Subcutaneous adipose tissue (tissue), 4 donors: Measurements from ENCODE around the gene UNG. TPM values are rescaled to one million over a fixed set of nuclear protein-coding genes. Genes with fewer than 3 reads are reported as not detected.

Source experiments
- small RNA-seq: library from RNA; depleted of rRNA; stranded (forward); fragments of <200 nt; gene quantifications from one replicate; pipeline ENCODE3, GENCODE V24; 2016
- total RNA-seq, 4 donors: library from RNA; depleted of rRNA; stranded (reverse); fragments of >200 nt; gene quantifications; one replicate each; pipeline ENCODE4 v1.1.0, GENCODE V29; 2016
- TF ChIP-seq, protein P1 (sequence below): fragments of 450-650 bp; IDR thresholded peaks from one replicate; pipeline ENCODE4 v1.5.1; 2016; ENCODE audit warnings: low read depth, mild to moderate bottlenecking, control low read depth, antibody characterized with exemption, moderate library complexity

UNG gene
- total RNA-seq, 4 donors from 2014 or later = 24.1 to 39.6 (median 31.6) TPM

DNA sequence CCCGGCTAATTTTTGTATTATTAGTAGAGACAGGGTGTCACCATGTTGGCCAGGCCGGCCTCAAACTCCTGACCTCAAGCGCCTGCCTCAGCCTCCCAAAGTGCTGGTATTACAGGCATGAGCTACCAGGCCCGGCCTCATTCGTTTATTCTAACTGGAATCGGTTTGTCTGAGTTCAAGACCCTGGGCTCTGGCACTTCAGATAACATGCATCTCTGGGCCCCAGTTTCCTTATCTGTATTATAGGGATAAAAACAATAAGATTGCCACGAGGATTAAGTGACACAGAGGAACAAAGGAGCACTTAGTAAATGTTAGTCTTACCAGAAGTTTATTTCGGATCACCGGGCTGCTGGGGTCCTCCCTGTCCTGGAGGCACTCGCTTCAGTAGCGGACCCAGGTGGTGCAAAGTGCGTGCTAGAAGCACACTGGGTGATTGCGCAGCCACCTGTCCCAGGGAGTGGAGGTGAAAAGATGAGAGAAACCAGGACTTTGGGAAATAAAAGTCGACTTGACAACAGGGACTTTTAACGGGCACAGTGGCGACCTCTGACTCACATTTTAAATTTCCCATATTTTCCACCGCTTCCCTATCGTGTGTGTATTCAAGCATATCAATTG is 56.5 kb downstream of the UNG start:
- TF ChIP-seq, protein P1, sequence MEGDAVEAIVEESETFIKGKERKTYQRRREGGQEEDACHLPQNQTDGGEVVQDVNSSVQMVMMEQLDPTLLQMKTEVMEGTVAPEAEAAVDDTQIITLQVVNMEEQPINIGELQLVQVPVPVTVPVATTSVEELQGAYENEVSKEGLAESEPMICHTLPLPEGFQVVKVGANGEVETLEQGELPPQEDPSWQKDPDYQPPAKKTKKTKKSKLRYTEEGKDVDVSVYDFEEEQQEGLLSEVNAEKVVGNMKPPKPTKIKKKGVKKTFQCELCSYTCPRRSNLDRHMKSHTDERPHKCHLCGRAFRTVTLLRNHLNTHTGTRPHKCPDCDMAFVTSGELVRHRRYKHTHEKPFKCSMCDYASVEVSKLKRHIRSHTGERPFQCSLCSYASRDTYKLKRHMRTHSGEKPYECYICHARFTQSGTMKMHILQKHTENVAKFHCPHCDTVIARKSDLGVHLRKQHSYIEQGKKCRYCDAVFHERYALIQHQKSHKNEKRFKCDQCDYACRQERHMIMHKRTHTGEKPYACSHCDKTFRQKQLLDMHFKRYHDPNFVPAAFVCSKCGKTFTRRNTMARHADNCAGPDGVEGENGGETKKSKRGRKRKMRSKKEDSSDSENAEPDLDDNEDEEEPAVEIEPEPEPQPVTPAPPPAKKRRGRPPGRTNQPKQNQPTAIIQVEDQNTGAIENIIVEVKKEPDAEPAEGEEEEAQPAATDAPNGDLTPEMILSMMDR = no peak

GRCh38 chr12:109154451-109155438 is 57.3 kb downstream of the UNG start:
- TF ChIP-seq, protein P1 = no peak

DNA sequence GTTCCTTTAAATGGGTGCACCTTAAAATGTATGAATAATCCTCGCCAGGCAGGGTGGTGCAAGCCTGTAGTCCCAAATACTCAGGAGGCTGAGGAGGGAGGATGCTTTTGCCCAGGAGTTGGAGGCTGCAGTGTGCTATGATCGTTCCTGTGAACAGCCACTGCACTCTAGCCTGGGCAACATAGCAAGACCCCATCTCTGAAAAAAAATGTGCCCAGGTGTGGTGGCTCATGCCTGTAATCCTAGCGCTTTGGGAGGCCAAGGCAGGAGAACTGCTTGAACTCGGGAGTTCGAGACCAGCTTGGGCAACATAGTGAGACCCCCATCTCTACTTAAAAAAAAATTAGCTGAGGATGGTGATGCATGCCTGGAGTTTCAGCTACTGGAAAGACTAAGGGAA is 58.6 kb downstream of the UNG start:
- TF ChIP-seq, protein P1 = no peak

DNA sequence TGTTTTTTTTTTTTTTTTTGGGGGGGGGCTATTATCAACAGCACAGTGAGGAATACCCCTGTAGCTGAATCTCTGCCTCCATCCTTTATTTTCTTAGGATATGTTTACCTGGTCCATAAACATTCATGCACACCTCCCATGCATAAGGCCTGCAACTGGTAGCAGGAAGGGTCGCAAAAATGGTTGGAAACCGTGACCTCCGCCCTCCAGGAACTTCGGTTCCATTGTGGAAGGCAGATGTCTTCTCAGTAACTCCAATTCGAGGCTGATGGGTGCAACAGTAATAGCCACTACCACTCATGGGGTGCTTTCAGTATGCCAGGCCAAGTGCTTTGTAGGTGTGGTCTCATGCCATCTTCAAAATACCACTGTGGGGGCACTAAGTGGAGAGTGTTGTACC is 59.2 kb downstream of the UNG start:
- TF ChIP-seq, protein P1 = no peak

GRCh38 chr12:109157986-109158385 is 60.6 kb downstream of the UNG start:
- TF ChIP-seq, protein P1 = no peak

GRCh38 chr12:109160433-109160832 is 63.0 kb downstream of the UNG start:
- TF ChIP-seq, protein P1 = no peak

Small RNA genes lying within 50 kb of the gene (small RNA-seq; reads per million reads assigned to genes)
- not detected for gene RNA5SP372

Other genes with a start within 250 kb of the UNG start
- 10 to 100 TPM; 10.1 to 14.5 (median 13.5) TPM for gene SSH1, start 240.0 kb upstream of the UNG start, total RNA-seq
- gene DAO, start 217.5 kb upstream of the UNG start, total RNA-seq = not detected
- gene SVOP, start 76.5 kb upstream of the UNG start, total RNA-seq = not detected
- gene USP30, start 45.0 kb upstream of the UNG start, total RNA-seq = 10 to 100 TPM; 16.3 to 38.1 (median 25.1) TPM
- 10 to 100 TPM in 3 of 4 donors, 1 to 10 TPM in 1; 7.3 to 18.8 (median 12.2) TPM for gene ALKBH2, start 4.1 kb upstream of the UNG start, total RNA-seq
- gene ACACB, start 19.0 kb downstream of the UNG start, total RNA-seq = 1,000 to 10,000 TPM in 2 of 4 donors, 100 to 1,000 TPM in 2; 798 to 3,288 (median 1,277) TPM
- not detected for gene FOXN4, start 211.7 kb downstream of the UNG start, total RNA-seq